GM18873 (cell line): ENCODE results near the gene SLCO1C1.
"Not testable (repeated sequence)": the region's sequence is repeated elsewhere in the genome, so short reads cannot be mapped to it uniquely, and the experiment has no call there.

Source experiments
- ATAC-seq: cut with Tn5 transposase; IDR thresholded peaks from one replicate; pipeline ENCODE4 v1.9.1; 2021; ENCODE audit warnings: mild to moderate bottlenecking, moderate library complexity, moderate number of reproducible peaks; ENCODE audit not compliant: unreplicated experiment, low FRiP score

Gene SLCO1C1

GRCh38 chr12:20695232-20695631, at the start of gene SLCO1C1:
Gene SLCO1C1 (plus strand): TSS chr12:20695332. CDS start chr12:20699577, 4,245 bp downstream.
- ATAC-seq = no peak

- ATAC-seq = no peak
These were observed 48.8 kb upstream of the SLCO1C1 start for GRCh38 chr12:20646239-20646827.

GRCh38 chr12:20653871-20654270, 41.3 kb upstream of the SLCO1C1 start:
- no peak for ATAC-seq

GRCh38 chr12:20656600-20656999, 38.5 kb upstream of the SLCO1C1 start:
- ATAC-seq = no peak

DNA sequence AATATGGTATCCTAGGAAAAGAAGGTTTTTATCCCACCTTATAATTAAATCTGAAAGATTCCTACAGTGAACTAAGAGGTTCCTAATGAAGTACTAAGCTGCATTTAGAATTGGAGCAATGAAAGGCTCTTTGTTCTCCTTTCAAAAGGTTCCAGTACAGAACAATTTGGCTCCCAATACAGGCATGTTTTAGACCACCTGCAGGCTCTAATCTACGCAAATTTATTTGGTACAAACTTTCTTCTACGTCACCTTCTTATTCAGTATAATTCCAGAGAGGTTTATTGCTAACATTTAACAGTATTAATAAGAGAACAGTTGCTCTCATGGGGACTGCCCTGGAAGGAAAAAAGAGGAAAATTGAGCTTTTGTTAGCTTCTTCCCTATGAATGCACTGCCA, 37.6 kb upstream of the SLCO1C1 start:
- ATAC-seq = no peak

GRCh38 chr12:20681334-20681733, 13.8 kb upstream of the SLCO1C1 start:
- no peak for ATAC-seq

GRCh38 chr12:20696181-20696905, 1.2 kb downstream of the SLCO1C1 start:
- ATAC-seq = no peak

DNA sequence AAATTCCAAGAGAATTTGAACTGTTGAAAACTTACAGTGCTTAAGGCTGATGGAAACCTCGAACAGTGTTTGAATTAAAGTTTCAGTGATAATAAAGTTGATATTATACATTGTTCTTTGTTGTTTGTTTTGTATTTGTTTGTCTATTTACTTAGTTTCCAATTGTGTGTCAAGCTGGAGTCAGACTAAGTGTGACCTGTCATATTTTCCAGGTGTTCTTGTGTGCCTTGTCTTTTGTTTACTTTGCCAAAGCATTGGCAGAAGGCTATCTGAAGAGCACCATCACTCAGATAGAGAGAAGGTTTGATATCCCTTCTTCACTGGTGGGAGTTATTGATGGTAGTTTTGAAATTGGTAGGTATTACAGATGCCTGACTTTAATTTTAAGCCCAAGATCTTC, 6.0 kb downstream of the SLCO1C1 start:
- no peak for ATAC-seq

DNA sequence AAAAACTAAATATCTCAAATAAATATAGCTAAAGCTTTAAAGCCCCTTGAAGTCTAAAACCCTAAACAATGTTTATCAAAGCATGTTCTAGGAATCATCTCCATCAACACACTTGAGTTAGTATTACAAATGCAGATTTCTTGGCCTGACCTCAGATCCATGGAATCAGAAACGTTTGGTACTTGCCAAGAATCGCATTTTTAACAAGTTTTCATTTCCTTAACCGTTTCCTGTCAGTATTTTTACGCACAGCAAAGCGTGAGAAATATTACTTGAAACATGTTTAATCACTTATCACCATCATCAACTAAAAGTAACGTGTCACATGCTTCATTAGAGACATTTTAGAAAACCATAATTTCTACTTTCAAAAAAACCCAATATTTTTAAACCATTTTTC, 9.7 kb downstream of the SLCO1C1 start:
- no peak for ATAC-seq

GRCh38 chr12:20711846-20712245, 16.7 kb downstream of the SLCO1C1 start:
- no peak for ATAC-seq

DNA sequence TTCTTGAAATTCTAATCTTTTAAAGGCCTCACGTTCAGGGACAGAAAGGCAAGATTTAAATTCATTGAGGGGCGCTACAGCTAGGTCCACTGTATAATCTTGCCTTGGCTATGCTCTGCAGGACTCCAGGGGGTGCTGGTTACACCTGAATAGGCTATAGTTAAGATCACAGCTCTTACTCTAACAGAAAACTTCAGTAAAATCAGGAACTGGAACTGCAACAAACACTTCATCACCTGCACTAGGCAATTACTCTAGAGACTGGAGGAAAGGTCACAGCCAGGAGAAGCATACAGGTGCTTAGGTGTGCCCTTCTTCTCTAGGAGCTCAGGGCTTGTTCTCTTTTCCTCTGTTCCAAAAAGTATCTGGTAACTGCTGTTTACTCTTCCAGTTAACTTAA, 20.9 kb downstream of the SLCO1C1 start:
- ATAC-seq = no peak

DNA sequence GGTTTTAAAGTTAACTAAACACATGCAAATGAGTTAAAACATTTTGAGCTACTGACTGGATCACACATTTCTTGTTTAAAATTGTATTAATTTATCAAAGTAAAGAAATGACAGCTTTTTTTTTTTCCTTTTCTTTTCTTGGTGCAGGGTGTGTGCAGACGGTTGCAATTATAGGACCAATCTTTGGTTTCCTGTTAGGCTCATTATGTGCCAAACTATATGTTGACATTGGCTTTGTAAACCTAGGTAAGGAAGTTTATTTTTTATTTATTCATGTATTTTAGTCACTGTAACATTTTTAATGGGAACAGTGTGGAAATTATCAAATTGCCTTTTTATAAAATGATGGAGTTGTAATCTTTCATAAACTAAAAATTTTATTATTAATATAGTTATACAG, 21.9 kb downstream of the SLCO1C1 start:
- no peak for ATAC-seq

GRCh38 chr12:20718294-20718693, 23.2 kb downstream of the SLCO1C1 start:
- no peak for ATAC-seq

- no peak for ATAC-seq
These were observed 27.0 kb downstream of the SLCO1C1 start for GRCh38 chr12:20722142-20722541.

- no peak for ATAC-seq
These were observed 36.1 kb downstream of the SLCO1C1 start for GRCh38 chr12:20731274-20731673.

- ATAC-seq = no peak
These were observed 45.8 kb downstream of the SLCO1C1 start for GRCh38 chr12:20740972-20741371.

DNA sequence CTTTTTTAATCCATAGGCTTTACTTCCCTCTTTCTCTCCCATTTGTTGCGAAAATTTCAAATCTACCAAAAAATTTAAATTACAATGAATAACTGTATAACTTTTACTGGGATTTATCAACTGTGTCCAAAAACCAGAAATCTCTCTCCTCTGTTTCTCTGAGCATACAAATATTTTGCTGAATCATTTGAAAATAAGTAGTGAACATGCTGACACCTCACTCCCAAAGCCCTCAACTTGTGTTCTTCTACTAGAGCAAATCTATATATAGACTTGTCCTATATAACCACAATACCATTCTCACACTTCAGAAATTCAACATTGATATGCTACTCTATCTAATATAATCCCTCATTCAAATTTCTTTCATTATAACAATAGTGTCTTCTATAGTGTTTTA, 53.1 kb downstream of the SLCO1C1 start:
- ATAC-seq = no peak

GRCh38 chr12:20751046-20751445, 55.9 kb downstream of the SLCO1C1 start:
- ATAC-seq = no peak

DNA sequence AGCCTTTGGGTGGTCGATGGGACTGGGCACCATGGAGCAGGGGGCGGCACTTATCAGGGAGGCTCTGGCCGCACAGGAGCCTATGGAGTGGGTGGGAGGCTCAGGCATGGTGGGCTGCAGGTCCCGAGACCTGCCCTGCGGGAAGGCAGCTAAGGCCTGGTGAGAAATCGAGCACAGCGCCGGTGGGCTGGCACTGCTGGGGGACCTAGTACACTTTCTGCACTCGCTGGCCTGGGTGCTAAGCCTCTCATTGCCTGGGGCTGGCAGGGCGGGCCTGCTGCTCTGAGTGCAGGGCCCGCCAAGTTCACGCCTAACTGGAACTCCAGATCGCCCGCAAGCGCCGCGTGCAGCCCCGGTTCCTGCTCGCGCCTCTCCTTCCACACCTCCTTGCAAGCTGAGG, 82.3 kb downstream of the SLCO1C1 start:
- no peak for ATAC-seq

DNA sequence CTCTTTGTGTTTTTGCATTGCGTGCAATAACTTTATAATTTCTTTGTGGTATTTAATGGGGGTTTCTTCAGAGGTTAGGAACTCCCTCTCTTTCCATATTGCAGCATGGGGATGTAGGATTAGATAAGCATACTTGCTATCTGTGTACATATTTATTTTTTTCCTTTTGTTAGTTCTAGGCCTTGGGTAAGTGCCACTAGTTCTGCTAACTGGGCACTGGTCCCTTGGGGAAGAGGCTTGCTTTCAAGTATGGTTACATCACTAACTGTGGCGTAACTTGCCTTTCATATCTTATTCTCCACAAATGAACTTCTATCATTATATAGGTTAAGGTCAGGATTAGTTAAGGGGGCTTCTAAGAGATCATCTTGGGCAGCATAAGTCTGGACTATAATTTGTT, 83.8 kb downstream of the SLCO1C1 start:
- no peak for ATAC-seq

- ATAC-seq = not testable (repeated sequence)
These were observed 84.8 kb downstream of the SLCO1C1 start for GRCh38 chr12:20779971-20780370.

DNA sequence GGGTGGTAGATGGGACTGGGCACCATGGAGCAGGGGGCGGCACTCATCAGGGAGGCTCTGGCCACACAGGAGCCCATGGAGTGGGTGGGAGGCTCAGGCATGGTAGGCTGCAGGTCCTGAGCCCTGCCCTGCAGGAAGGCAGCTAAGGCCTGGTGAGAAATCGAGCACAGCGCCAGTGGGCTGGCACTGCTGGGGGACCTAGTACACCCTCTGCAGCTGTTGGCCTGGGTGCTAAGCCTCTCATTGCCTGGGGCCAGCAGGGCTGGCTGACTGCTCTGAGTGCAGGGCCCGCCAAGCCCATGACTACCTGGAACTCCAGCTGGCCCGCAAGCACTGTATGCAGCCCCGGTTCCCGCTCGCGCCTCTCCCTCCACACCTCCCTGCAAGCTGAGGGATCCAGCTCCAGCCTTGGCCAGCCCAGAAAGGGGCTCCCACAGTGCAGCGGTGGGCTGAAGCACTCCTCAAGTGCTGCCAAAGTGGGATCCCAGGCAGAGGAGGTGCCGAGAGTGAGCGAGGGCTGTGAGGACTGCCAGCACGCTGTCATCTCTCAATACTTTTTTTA, 88.7 kb downstream of the SLCO1C1 start:
- not testable (repeated sequence) for ATAC-seq
